Psoas muscle (tissue), 8 donors: ENCODE data around the gene PF4V1. TPM values are rescaled to one million over a fixed set of nuclear protein-coding genes. Genes with fewer than 3 reads are reported as not detected.

Source experiments
- ATAC-seq, 4 donors: fragments of 200-7000 bp; cut with Tn5 transposase; one replicate each; pipeline ENCODE4 v1.9.1; 2020; ENCODE audit warnings: moderate library complexity in 3 of 4, mild to moderate bottlenecking in 2 of 4
- DNase-seq, 2 donors: peaks; one replicate each; pipeline ENCODE4 v3.0.0-alpha.2; 2020
- H3K27ac ChIP-seq: fragments of 200-600 bp; one replicate; pipeline ENCODE4 v1.8.0; 2022
- H3K27me3 ChIP-seq, 3 donors: fragments of 200-600 bp in 1 of 3; one replicate each; pipeline versions ENCODE4 v1.6.1 to v1.8.0; 2013 to 2022; ENCODE audit warnings: low read length in 2 of 3, mild to moderate bottlenecking in 2 of 3, moderate library complexity in 1 of 3; ENCODE audit not compliant: insufficient read depth in 3 of 3
- H3K36me3 ChIP-seq, 2 donors: fragments of 200-600 bp in 1 of 2; one replicate each; pipeline versions ENCODE4 v1.6.1 to v1.8.0; 2013 to 2022; ENCODE audit warnings: low read depth in 1 of 2, mild to moderate bottlenecking in 1 of 2, moderate library complexity in 1 of 2; ENCODE audit not compliant: insufficient read depth in 1 of 2
- H3K4me1 ChIP-seq: fragments of 200-600 bp; one replicate; pipeline ENCODE4 v1.8.0; 2022
- H3K4me3 ChIP-seq: fragments of 200-600 bp; one replicate; pipeline ENCODE4 v1.8.0; 2022; ENCODE audit warnings: mild to moderate bottlenecking
- H3K9me3 ChIP-seq: fragments of 200-600 bp; one replicate; pipeline ENCODE4 v1.8.0; 2022
- CTCF ChIP-seq: fragments of 200-600 bp; IDR thresholded peaks from one replicate; pipeline ENCODE4 v1.8.0; 2022; ENCODE audit warnings: antibody characterized with exemption
- whole genome bisulfite sequencing, 3 donors: extraction: QIAGEN DNeasy Blood & Tissue Kit; methylation state at CpG; one replicate each; pipeline versions ENCODE4 v1.1.6 to v1.1.7; 2013; 5-methylcytosine and 5-hydroxymethylcytosine counted together
- intact Hi-C, 2 donors: fragments of 100-400 bp; cut with DNase I; formaldehyde crosslinking; loops; one replicate each; pipeline versions ENCODE4 v1.11.0 to v1.14.2; 2022
- polyA plus RNA-seq, 3 donors: library from polyadenylated mRNA; stranded (reverse); fragments of 200-250 nt; gene quantifications; one replicate each; pipeline ENCODE4 v1.2.3, GENCODE V29; 2013
- total RNA-seq, 4 donors: library from RNA; stranded (reverse); fragmentation: NEBNext Ultra II Directional in 2 of 4; extraction: Animal tissue kit (Norgen Biotek cat#: 25700) in 2 of 4; gene quantifications; one replicate each; pipeline versions ENCODE4 v1.2.1 to v1.2.4, GENCODE V29; 2021 to 2023
- donor health status: healthy with polysubstance abuse.
- donor health status: DM: no; HTN: no; CAD: no; lungs with moderate emphysema.
- donor health status: Bipolar disorder and iron deficiency.
- donor health status: healthy.
- donor health status: DM: yes; HTN: yes; CAD: no.
- donor health status: DM: no; HTN: no; CAD: no.
- donor health status: DM: no; HTN: no; CAD: no.
- donor health status: DM: yes; HTN: yes; CAD: no.

The PF4V1 gene
- total and polyA plus RNA-seq, 7 donors = 0.14 TPM; not detected in 6

GRCh38 chr4:73848183-73848777 is 4.8 kb upstream of the PF4V1 start:
- Histone ChIP-seq H3K9me3 (no peaks in the 10 kb centered on the region), H3K4me1 (no peaks in the 10 kb centered on the region), H3K27me3 (peaks cover 0 to 5% (median 4%) of the 10 kb centered on the region in 3 donors), H3K36me3 (no peaks in the 10 kb centered on the region), H3K4me3 (no peak overlapping the region), H3K27ac (no peak overlapping the region)
- intact Hi-C loops = no loop called here
- no peak for ATAC-seq
- WGBS, 3 donors = 69 to 85% (median 73%) methylated on average over 1 of the region's 1 CpG
- no peak for DNase-seq
- no peak for TF ChIP-seq CTCF

GRCh38 chr4:73850261-73850970 is 2.7 kb upstream of the PF4V1 start:
- 81 to 82% (median 82%) methylated on average over 4 of the region's 4 CpGs for WGBS, 3 donors
- Histone ChIP-seq H3K4me1 (no peaks in the 10 kb centered on the region), H3K27ac (no peak overlapping the region), H3K9me3 (no peaks in the 10 kb centered on the region), H3K4me3 (no peak overlapping the region), H3K36me3 (no peaks in the 10 kb centered on the region), H3K27me3 (peaks cover 0 to 5% (median 4%) of the 10 kb centered on the region in 3 donors)
- ATAC-seq (no peak), DNase-seq (no peak)
- intact Hi-C loops = no loop called here
- no peak for TF ChIP-seq CTCF

GRCh38 chr4:73851293-73851692 is 1.8 kb upstream of the PF4V1 start:
- DNase-seq = no peak
- Histone ChIP-seq H3K4me1 (no peaks in the 10 kb centered on the region), H3K9me3 (no peaks in the 10 kb centered on the region), H3K27ac (no peak overlapping the region), H3K36me3 (no peaks in the 10 kb centered on the region), H3K27me3 (peaks cover 0 to 5% (median 4%) of the 10 kb centered on the region in 3 donors), H3K4me3 (no peak overlapping the region)
- intact Hi-C loops = no loop called here
- TF ChIP-seq CTCF = no peak
- WGBS, 3 donors = 59 to 70% (median 59%) methylated on average over 1 of the region's 1 CpG
- no peak for ATAC-seq

GRCh38 chr4:73852771-73853170 is 325 bp upstream of the PF4V1 start:
- ATAC-seq (no peak), DNase-seq (no peak)
- H3K27ac ChIP-seq = no peak overlapping the region
- H3K4me3 ChIP-seq = no peak overlapping the region
- no peak for TF ChIP-seq CTCF
- intact Hi-C loops = no loop called here
- peaks cover 0 to 5% (median 4%) of the 10 kb centered on the region in 3 donors for H3K27me3 ChIP-seq
- H3K36me3 ChIP-seq = no peaks in the 10 kb centered on the region
- H3K9me3 ChIP-seq = no peaks in the 10 kb centered on the region
- H3K4me1 ChIP-seq = no peaks in the 10 kb centered on the region
